ENCODE measurements around the gene APOBEC4.
"Not testable (repeated sequence)": the region's sequence is repeated elsewhere in the genome, so short reads cannot be mapped to it uniquely, and the experiment has no call there.

- not testable (repeated sequence) for TF ChIP-seq POLR2A, EP300 (IDR thresholded peaks at IDR 0.05)
- TF ChIP-seq, protein P1, sequence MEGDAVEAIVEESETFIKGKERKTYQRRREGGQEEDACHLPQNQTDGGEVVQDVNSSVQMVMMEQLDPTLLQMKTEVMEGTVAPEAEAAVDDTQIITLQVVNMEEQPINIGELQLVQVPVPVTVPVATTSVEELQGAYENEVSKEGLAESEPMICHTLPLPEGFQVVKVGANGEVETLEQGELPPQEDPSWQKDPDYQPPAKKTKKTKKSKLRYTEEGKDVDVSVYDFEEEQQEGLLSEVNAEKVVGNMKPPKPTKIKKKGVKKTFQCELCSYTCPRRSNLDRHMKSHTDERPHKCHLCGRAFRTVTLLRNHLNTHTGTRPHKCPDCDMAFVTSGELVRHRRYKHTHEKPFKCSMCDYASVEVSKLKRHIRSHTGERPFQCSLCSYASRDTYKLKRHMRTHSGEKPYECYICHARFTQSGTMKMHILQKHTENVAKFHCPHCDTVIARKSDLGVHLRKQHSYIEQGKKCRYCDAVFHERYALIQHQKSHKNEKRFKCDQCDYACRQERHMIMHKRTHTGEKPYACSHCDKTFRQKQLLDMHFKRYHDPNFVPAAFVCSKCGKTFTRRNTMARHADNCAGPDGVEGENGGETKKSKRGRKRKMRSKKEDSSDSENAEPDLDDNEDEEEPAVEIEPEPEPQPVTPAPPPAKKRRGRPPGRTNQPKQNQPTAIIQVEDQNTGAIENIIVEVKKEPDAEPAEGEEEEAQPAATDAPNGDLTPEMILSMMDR (IDR thresholded peaks at IDR 0.05), result not testable (repeated sequence)
Measured at GRCh38 chr1:183626236-183626635, 26.9 kb downstream of the APOBEC4 start.
